Colonic mucosa (tissue), 4 donors: ENCODE measurements around the gene HSF2. TPM values are rescaled to one million over a fixed set of nuclear protein-coding genes. Genes with fewer than 3 reads are reported as not detected.

Experiments used
- DNase-seq: peaks from one replicate; pipeline ENCODE4 v3.0.0-alpha.2; 2020
- H3K27ac ChIP-seq: fragments of 200-600 bp; one replicate; pipeline ENCODE4 v1.8.0; 2021
- H3K27me3 ChIP-seq: fragments of 200-600 bp; one replicate; pipeline ENCODE4 v1.8.0; 2021
- H3K36me3 ChIP-seq: fragments of 200-600 bp; one replicate; pipeline ENCODE4 v1.8.0; 2021
- H3K4me1 ChIP-seq: fragments of 200-600 bp; one replicate; pipeline ENCODE4 v1.8.0; 2021; ENCODE audit warnings: mild to moderate bottlenecking
- H3K4me3 ChIP-seq: fragments of 200-600 bp; one replicate; pipeline ENCODE4 v1.8.0; 2021
- H3K9ac ChIP-seq, 2 donors: one replicate each; pipeline ENCODE4 v1.7.0; 2013; ENCODE audit warnings: control low read depth in 2 of 2, low read depth in 2 of 2, low read length in 2 of 2
- H3K9me3 ChIP-seq: fragments of 200-600 bp; one replicate; pipeline ENCODE4 v1.8.0; 2021
- CTCF ChIP-seq: fragments of 200-600 bp; IDR thresholded peaks from one replicate; pipeline ENCODE4 v1.8.0; 2022; ENCODE audit warnings: antibody characterized with exemption, mild to moderate bottlenecking
- intact Hi-C: fragments of 100-400 bp; cut with DNase I; formaldehyde crosslinking; loops from one replicate; pipeline ENCODE4 v1.14.1; 2022
- total RNA-seq, 2 donors: library from RNA; stranded (reverse); fragmentation: NEBNext Ultra II Directional in 1 of 2; extraction: Animal tissue kit (Norgen Biotek cat#: 25700) in 1 of 2; gene quantifications; one replicate each; pipeline ENCODE4 v1.2.1, GENCODE V29; 2021
- donor health status: healthy.
- donor health status: DM: no; HTN: no; CAD: no.
- donor health status: DM: no; HTN: no; CAD: no.

The HSF2 gene
- total RNA-seq, 2 donors from 2014 or later = 4.8 to 5.1 TPM

GRCh38 chr6:122429323-122429722 is 29.9 kb downstream of the HSF2 start:
- no peak for TF ChIP-seq CTCF
- Histone ChIP-seq H3K9ac (no peak overlapping the region), H3K9me3 (no peaks in the 10 kb centered on the region), H3K4me3 (no peak overlapping the region), H3K27me3 (no peaks in the 10 kb centered on the region), H3K4me1 (no peaks in the 10 kb centered on the region), H3K27ac (no peak overlapping the region), H3K36me3 (no peaks in the 10 kb centered on the region)
- DNase-seq = no peak
- intact Hi-C loops = no loop called here

DNA sequence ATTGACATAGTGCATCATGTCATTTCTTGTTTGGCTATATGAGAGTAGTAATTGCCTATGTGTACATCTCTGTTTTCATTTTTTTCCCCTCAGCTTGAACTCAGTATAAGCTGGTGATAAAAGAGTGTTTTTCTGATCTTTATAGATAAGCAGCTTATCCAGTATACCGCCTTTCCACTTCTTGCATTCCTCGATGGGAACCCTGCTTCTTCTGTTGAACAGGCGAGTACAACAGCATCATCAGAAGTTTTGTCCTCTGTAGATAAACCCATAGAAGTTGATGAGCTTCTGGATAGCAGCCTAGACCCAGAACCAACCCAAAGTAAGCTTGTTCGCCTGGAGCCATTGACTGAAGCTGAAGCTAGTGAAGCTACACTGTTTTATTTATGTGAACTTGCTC is 32.3 kb downstream of the HSF2 start:
- H3K36me3 ChIP-seq = no peaks in the 10 kb centered on the region
- no peak overlapping the region for H3K4me3 ChIP-seq
- DNase-seq = no peak
- no peaks in the 10 kb centered on the region for H3K27me3 ChIP-seq
- intact Hi-C loops = no loop called here
- no peak overlapping the region for H3K27ac ChIP-seq
- no peak for TF ChIP-seq CTCF
- H3K4me1 ChIP-seq = no peaks in the 10 kb centered on the region
- H3K9me3 ChIP-seq = no peaks in the 10 kb centered on the region
- no peak overlapping the region for H3K9ac ChIP-seq

- Histone ChIP-seq H3K36me3 (no peaks in the 10 kb centered on the region), H3K4me1 (no peaks in the 10 kb centered on the region), H3K27me3 (no peaks in the 10 kb centered on the region), H3K4me3 (no peak overlapping the region), H3K27ac (no peak overlapping the region), H3K9me3 (no peaks in the 10 kb centered on the region), H3K9ac (no peak overlapping the region)
- DNase-seq = no peak
- intact Hi-C loops = no loop called here
- TF ChIP-seq CTCF = no peak
Measured at GRCh38 chr6:122432816-122433215, 33.4 kb downstream of the HSF2 start.

- intact Hi-C loops = no loop called here
- no peak for DNase-seq
Measured at GRCh38 chr6:122438975-122439374, 39.5 kb downstream of the HSF2 start.

GRCh38 chr6:122445274-122445673 is 45.8 kb downstream of the HSF2 start:
- intact Hi-C loops = no loop called here
- Histone ChIP-seq H3K4me1 (no peaks in the 10 kb centered on the region), H3K9me3 (no peaks in the 10 kb centered on the region), H3K9ac (no peak overlapping the region), H3K27ac (no peak overlapping the region), H3K27me3 (no peaks in the 10 kb centered on the region), H3K36me3 (peaks cover 7% of the 10 kb centered on the region), H3K4me3 (no peak overlapping the region)
- DNase-seq = no peak
- TF ChIP-seq CTCF = no peak

More at GRCh38 chr6:122438975-122439374, 39.5 kb downstream of the HSF2 start:
- Histone ChIP-seq H3K36me3 (no peaks in the 10 kb centered on the region), H3K27me3 (no peaks in the 10 kb centered on the region), H3K9me3 (no peaks in the 10 kb centered on the region), H3K27ac (no peak overlapping the region), H3K4me3 (no peak overlapping the region), H3K4me1 (no peaks in the 10 kb centered on the region), H3K9ac (no peak overlapping the region)
- TF ChIP-seq CTCF = no peak

DNA sequence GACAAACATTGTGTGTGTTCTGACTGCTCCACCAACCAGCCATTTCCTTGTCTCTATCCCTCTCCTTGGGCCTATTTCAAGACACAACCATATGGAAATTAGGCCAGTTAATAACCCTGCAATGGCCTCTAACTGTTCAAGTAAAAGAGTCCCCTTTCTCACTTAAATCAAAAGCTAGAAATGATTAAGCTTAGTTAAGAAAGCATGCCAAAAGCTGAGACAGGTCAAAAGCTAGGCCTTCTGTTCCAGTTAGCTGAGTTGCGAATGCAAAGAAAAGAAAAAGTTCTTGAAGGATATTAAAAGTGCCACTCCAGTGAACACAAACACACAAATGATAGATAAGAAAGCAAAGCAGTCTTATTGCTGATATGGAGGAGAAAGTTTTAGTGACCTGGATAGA is 49.6 kb downstream of the HSF2 start:
- TF ChIP-seq CTCF = no peak
- no peaks in the 10 kb centered on the region for H3K4me1 ChIP-seq
- no peaks in the 10 kb centered on the region for H3K27me3 ChIP-seq
- H3K9ac ChIP-seq = no peak overlapping the region
- H3K9me3 ChIP-seq = no peaks in the 10 kb centered on the region
- intact Hi-C loops = no loop called here
- DNase-seq = no peak
- H3K36me3 ChIP-seq = peaks cover 7% of the 10 kb centered on the region
- no peak overlapping the region for H3K27ac ChIP-seq
- H3K4me3 ChIP-seq = no peak overlapping the region
